Measurements from ENCODE around the gene SWSAP1.

SWSAP1 gene

DNA sequence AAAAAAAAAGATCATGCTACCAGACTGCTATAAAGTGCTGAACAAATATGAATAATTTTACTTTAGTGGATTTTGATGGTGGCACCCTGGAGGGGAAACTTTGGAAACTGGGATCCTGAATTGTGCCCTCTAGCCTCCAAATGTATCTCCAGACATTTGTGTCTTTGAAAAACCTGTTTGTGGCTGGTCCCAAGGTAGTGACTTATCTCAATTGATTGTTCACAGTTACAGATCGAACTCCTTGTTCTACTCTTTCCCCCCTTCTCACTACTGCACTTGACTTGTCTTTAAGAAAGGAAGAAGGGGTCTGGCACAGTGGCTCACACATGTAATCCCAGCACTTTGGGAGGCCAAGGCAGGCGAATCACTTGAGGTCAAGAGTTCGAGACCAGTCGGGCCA, 34.1 kb downstream of the SWSAP1 start:
- DNase-seq, result no peak

DNA sequence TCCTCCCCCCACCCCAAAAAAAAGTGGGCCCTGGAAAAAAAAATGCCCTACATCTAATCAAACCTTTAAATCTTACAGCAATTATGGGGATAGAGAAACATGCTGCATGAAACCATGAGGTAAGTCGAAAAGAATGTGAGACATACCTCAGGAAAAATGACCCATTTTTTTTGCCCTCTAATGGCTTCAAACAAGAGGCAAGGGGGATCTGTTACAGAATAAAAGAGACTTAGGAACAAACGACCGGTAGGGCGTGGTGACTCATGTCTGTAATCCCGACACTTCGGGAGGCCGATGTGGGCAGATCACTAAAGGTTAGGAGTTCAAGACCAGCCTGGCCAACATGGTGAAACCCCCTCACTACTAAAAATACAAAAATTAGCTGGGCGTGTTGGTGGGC, 36.2 kb downstream of the SWSAP1 start:
- DNase-seq, result no peak

DNA sequence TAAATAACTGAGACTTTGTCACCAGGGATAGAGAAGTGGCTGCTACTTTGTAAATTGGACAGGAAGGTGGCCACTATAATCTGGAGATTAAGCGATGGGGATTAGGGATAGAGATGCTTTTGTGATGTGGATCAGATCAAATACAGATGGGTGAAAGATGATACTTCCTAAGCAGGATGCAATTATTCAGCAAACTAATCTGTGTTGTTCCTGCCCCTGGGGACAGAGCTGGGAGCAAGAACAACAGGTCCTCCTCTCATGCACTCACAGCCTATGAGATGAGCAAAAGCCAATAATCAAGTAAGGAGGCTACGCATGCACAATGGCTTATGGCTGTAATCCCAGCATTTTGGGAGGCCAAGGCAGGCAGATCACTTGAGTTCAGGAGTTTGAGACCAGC, 40.1 kb downstream of the SWSAP1 start:
- no peak for DNase-seq

DNA sequence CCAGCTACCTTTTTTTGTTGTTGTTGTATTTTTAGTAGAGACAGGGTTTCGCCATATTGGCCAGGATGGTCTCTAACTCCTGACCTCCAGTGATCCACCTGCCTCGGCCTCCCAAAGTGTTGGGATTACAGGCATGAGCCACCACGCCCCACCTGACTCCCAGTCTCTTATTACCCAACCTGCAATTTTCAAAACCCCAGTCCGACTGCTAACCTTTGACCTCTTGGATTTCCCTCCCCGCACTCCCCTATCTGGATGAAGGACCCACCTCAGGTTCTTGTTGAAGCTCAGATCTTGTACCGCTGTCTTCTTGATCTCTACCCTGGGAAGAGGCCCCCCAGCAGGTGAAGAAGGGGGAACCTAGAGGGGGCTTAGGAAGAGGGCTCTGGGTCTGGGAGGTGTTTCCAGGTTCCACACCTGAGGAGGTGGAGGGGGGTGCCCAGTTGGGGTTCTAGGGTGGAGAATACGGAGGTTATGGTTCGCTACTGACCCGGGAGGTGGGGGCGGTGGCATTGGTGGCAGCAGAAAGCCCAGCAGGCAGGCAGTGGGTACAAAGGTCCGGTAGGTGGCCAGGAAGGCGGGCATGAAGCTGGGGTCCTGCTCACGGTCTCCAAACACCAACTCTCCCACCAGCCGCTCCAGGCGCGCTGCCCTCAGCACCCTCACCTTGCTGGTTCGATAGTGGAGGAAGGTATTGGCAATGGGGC, 42.0 kb downstream of the SWSAP1 start:
- no peak for DNase-seq

DNA sequence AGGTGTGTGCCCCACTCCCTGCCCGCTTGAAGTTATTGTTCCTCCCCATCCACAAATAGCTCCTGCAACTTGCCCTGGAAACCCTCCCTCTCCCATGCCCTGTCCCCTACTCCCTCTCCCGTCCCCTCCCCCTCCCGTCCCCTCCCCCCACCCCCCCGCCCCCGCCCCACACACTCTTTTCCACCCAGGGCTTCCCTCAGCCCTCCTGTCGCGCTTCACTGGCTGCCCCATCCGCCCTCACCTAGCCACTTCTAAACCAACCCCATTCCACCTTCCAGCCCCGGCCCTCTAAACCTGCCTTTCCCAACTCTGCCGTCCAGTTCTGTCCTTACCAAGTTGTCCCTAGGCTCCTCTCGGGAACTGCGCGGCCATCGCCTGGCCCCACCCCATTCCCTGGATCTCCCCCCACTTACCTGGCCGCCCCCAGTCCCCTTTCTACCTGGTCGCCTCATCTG, 43.7 kb downstream of the SWSAP1 start:
- no peak for DNase-seq

DNA sequence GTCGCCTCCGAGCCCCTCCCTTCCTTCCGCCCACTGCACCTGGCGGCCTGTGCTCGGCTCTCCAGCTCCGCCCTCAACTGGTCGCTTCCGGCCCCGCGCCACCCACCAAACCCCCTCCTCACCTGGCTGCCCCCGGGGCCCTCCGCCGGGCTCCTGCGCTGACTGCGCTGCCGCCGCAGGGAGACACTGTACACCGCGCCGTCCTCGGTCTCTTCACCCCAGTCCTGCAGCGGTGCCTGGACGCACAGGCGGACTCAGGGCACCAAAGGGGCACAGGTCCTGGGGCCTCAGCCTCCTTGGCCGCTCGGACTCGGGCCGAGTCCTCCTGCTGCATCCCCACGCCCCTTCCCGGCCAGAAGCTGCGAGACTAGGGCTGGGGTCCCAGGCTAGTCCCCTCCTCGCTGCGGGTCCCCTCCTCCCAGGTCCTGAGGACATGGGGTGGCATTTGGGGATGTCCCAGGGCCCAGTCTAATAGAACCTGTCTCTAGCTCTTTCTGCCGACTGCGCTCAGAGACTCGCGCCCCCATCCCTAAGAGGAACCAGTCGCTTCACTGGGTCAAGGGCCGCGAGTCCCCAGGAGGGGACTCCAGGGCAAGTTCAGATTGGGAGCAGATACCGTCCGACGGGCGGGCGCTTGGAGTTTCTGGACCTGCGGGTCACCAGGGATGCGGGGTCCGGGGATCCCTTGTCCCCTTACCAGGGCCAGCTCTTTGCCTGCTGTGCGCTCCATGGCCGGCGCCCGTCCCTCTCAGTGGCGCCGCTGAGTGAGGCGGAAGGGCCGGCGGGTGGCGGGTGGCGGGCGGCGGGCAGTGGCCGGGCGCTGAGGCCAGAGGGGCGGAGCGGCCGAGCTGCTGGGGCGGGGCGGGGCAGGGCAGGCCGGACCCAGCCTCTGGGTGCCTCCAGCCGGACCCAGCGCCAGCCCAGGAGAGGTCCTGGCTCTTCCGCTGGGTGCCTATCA, 44.4 kb downstream of the SWSAP1 start, which contains the start of gene RGL3:
Gene RGL3 (minus strand): TSS at position 766 of the 958 bp plus-strand sequence. CDS start 36 bp downstream, at position 730.
- DNase-seq, result peak in 11 of 56 donors; percentile 6 to 39 (median 24)

DNA sequence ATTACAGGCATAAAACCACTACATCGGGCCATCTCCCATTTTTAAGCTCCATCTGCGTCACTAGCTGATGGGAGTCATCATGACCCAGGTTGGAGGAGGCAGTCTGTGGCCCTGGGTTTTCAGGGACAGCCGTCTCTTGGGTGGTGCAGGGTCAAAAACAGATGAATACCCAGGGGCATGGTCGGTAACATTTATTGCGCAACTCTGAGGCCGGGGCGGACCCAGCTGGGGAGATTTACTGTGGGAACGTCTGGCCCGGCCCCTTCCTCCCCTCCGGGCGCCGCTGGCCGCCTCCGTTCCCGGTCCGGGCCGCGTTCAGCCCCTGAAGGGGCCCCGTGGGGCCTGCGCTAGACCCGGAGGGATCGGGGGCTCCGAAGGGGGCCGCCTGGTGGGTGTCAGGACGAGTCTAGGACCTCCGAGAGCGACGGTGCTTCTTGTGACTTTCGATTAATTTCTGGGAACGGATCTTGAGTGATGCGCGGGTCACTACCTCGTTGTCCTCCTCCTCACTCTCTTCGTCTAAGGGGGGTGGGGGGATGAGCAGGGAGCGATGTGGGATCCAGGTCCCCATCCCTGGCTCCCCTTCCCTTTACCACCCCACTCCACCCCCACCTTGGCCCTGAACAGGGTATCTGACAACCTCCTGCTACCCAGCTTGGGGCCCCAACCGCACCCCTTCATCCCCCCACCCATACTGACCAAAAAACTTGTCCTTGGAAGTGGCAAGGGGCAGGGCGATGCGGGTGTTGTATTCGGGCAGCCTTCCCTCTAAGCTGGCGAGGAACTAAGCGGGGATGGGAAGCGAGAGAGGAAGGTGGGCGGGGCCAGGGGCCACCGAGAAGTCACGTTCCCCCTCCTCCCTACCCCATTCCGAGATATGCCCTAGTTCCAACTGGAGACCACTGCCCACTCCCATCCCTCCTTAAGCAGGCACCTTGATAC, 46.2 kb downstream of the SWSAP1 start:
- DNase-seq, result peak in 7 of 56 donors; percentile 1 to 33 (median 9)

DNA sequence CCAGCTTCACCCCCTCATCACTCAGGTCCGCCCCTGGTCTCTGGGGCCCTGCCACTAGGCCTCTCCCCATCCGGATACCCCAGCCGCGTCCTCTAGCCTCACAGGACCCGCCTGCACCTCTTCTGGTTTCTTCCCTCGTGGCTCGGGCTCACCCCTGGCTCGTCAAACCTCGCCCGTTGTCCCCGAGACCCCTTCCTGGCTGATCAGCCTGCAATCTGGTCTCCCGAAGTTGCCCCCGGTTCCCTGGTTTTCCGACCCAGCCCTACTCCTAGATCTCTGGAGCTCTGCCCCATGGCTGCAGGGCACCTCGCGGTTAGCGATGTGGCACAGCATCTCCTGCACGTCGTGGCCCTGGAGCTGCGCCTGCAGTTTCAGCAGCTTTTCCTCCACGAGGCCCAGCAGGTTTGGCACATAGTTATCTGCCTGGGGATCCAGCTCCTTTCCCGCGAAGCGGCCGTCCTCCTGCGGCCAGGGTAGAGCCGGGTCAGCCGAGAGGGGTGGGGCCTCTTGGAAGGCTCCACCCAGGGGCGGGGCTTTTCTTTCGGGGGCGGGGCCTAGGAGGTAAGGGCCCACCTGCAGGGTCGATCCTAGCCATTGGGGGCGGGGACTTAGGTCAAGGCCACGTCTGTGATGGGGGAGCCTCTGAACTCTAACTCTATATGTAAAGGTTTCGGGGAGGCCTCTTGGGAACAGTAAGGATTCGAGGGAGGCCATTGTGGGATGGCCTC, 47.1 kb downstream of the SWSAP1 start:
- peak in 5 of 56 donors; percentile 7 to 26 (median 15) for DNase-seq

DNA sequence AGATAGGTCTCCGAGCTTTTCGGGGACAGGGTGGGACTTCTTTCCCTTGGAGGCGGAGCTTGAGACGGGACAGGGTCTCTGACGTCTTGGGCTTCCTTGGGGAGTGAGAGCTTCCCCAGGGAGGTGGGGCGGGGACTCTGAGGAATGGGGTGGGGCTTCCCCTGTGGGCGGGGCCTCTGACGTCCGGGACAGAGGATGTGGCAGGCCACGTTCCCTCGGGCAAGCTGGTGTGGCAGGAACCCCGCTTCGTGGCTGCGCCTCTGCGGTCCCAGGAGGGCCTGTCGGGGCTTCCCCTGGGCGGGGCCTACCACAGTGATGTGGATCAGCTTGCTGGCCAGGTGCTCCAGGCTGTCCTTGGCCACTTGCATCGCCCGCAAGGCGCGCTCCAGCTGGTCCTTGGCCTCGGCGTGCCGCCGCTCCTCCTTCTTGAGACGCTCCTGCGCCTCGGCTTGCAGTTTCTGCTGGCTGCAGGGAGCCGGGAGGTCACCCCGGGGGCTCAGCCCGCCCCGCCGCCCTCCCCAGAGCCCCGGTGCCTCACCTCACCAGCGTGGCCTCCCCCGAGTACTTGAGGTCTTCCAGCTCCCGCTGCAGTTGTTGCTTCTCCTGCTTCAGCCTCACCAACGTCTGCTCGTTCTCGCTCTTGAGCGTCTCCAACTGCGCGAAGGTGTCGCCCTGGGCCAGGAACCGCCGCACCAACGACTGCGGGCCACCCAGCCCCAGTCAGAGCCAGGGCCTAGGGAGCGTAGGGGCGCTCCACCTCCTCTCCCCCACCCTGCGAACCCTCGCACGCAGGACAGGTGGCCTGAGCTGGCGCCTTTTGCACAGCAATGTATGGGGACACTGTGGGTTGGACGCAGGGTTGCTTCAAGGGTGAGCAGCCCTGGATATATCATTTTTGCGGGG, 47.9 kb downstream of the SWSAP1 start:
- peak in 24 of 56 donors; percentile 5 to 58 (median 20) for DNase-seq

DNA sequence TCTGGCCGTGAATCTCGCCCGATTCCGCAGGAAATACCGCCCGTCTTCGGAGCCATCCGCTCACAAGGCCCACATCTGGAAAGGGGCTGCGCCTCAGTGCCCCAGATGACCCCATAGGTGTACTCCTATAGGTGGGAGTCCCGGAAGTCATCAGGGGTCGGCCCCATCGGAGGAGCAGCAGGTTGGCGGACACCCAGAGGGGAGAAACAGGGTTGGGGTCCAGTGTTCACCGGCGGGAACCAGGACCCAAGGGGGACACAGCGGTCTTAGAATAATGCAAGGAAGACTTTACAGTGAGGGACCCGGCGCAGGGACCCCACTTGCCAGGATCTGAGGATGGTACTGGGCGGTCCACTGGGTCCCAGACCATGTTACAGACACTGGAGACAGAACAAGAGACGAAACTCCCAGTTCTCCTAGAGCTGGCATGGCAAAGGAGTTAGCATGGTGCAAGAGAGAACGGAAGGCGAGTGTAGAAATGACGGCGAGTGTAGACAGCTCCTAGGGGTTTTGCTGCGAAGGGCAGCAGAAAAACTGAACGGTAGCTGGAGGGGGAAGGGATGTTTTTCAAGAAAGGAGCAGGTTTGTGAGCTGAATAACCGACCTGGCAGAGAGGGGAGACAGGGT, 48.8 kb downstream of the SWSAP1 start:
- DNase-seq, result no peak

DNA sequence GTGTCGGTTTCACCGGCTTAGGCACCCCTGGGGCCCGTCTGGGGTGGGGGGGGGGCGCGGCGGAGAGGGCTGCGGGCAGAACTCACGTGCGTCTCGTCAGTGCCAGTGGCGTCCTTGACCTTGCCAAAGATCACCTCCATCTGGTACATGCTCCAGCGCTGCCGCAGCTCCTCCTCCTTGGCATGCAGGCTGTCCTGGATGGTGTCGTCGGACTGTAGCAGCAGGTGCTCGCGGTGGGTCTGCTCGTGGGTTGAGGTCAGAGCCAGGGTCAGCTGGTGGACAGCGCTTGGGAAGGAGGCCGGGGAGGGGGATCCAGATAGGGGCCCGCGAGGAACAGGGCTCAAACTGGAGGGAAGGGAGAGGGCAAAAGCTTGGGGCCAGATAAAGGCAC, 49.3 kb downstream of the SWSAP1 start:
- DNase-seq, result no peak

Data from amygdala (tissue), 56 donors.